ENCODE data around the gene LGALS7. TPM values are rescaled to one million over a fixed set of nuclear protein-coding genes. Genes with fewer than 3 reads are reported as not detected.

The LGALS7 gene
- total and polyA plus RNA-seq, 2 of the 13 experiments (the other 11 are each of a cell fraction or from before 2014, with no cell fraction given) = 0.73 TPM; not detected in 1

DNA sequence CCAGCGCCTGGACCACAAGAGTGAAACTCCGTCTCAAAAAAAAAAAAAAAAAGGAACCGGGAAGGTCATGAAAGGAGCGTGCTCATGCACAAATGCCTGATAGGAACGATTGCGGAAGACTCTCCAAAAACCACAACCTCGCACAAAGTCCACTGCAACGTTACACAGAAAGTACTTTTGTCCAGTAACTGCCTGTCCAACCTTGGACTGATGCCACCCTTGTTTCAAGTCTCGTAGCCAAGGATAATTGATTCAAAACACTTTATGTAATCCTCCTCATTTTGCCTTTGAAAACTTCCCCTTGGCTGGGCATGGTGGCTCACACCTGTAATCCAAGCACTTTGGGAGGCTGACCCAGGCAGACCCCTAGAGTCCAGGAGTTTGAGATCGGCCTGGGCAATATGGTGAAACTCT lies 13.7 kb downstream of the LGALS7 start (continued):
- TF ChIP-seq THAP11 (CRISPR knock-in tag; IDR thresholded peaks at IDR 0.05) = peak; percentile 74
- TF ChIP-seq, protein P1, sequence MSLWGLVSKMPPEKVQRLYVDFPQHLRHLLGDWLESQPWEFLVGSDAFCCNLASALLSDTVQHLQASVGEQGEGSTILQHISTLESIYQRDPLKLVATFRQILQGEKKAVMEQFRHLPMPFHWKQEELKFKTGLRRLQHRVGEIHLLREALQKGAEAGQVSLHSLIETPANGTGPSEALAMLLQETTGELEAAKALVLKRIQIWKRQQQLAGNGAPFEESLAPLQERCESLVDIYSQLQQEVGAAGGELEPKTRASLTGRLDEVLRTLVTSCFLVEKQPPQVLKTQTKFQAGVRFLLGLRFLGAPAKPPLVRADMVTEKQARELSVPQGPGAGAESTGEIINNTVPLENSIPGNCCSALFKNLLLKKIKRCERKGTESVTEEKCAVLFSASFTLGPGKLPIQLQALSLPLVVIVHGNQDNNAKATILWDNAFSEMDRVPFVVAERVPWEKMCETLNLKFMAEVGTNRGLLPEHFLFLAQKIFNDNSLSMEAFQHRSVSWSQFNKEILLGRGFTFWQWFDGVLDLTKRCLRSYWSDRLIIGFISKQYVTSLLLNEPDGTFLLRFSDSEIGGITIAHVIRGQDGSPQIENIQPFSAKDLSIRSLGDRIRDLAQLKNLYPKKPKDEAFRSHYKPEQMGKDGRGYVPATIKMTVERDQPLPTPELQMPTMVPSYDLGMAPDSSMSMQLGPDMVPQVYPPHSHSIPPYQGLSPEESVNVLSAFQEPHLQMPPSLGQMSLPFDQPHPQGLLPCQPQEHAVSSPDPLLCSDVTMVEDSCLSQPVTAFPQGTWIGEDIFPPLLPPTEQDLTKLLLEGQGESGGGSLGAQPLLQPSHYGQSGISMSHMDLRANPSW (CRISPR knock-in tag; IDR thresholded peaks at IDR 0.05; ENCODE audit: borderline replicate concordance) = peak; percentile 85; the same call in 1 of the 2 replicates
- 0 out of 2 replicates have a peak, but pooled peaks have one; percentile 55 for TF ChIP-seq ZNF772 (CRISPR knock-in tag; IDR thresholded peaks at IDR 0.05)
- TF ChIP-seq NR2F6 (IDR thresholded peaks at IDR 0.05) = peak; percentile 88
- TF ChIP-seq NR2F6 (CRISPR knock-in tag; IDR thresholded peaks at IDR 0.05) = peak; percentile 89
- peak; percentile 87 for TF ChIP-seq CEBPG (CRISPR knock-in tag; IDR thresholded peaks at IDR 0.05)
- TF ChIP-seq KDM2A (CRISPR knock-in tag; IDR thresholded peaks at IDR 0.05; ENCODE audit: borderline replicate concordance, low read depth) = peak; percentile 27; the same call in 1 of the 2 replicates
- TF ChIP-seq ZNF354B (CRISPR knock-in tag; IDR thresholded peaks at IDR 0.05) = no peak
- no peak for TF ChIP-seq KMT2A (CRISPR knock-in tag; IDR thresholded peaks at IDR 0.05)
- TF ChIP-seq, protein P2, sequence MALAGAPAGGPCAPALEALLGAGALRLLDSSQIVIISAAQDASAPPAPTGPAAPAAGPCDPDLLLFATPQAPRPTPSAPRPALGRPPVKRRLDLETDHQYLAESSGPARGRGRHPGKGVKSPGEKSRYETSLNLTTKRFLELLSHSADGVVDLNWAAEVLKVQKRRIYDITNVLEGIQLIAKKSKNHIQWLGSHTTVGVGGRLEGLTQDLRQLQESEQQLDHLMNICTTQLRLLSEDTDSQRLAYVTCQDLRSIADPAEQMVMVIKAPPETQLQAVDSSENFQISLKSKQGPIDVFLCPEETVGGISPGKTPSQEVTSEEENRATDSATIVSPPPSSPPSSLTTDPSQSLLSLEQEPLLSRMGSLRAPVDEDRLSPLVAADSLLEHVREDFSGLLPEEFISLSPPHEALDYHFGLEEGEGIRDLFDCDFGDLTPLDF (CRISPR knock-in tag; IDR thresholded peaks at IDR 0.05) = no peak
- TF ChIP-seq SAP130 (CRISPR knock-in tag; IDR thresholded peaks at IDR 0.05; ENCODE audit: low read depth) = peak; percentile 85
- no peak for TF ChIP-seq ZNF678 (CRISPR knock-in tag; IDR thresholded peaks at IDR 0.05)
- peak; percentile 83; the same call in 1 of the 2 replicates for TF ChIP-seq FOXK1 (CRISPR knock-in tag; IDR thresholded peaks at IDR 0.05; ENCODE audit: borderline replicate concordance, low read depth)
- TF ChIP-seq PBX2 (CRISPR knock-in tag; IDR thresholded peaks at IDR 0.05) = no peak
- peak; percentile 22; the same call in 1 of the 2 replicates for TF ChIP-seq GABPB1 (CRISPR knock-in tag; IDR thresholded peaks at IDR 0.05)
- TF ChIP-seq ZNF124 (CRISPR knock-in tag; IDR thresholded peaks at IDR 0.05) = peak; percentile 38; the same call in 1 of the 2 replicates
- TF ChIP-seq GRHL1 (CRISPR knock-in tag; conservative IDR thresholded peaks at IDR 0.05) = no peak
- TF ChIP-seq ZKSCAN8 (CRISPR knock-in tag; IDR thresholded peaks at IDR 0.05; ENCODE audit: borderline replicate concordance) = peak; percentile 57; the same call in 1 of the 2 replicates
- TF ChIP-seq, protein P3, sequence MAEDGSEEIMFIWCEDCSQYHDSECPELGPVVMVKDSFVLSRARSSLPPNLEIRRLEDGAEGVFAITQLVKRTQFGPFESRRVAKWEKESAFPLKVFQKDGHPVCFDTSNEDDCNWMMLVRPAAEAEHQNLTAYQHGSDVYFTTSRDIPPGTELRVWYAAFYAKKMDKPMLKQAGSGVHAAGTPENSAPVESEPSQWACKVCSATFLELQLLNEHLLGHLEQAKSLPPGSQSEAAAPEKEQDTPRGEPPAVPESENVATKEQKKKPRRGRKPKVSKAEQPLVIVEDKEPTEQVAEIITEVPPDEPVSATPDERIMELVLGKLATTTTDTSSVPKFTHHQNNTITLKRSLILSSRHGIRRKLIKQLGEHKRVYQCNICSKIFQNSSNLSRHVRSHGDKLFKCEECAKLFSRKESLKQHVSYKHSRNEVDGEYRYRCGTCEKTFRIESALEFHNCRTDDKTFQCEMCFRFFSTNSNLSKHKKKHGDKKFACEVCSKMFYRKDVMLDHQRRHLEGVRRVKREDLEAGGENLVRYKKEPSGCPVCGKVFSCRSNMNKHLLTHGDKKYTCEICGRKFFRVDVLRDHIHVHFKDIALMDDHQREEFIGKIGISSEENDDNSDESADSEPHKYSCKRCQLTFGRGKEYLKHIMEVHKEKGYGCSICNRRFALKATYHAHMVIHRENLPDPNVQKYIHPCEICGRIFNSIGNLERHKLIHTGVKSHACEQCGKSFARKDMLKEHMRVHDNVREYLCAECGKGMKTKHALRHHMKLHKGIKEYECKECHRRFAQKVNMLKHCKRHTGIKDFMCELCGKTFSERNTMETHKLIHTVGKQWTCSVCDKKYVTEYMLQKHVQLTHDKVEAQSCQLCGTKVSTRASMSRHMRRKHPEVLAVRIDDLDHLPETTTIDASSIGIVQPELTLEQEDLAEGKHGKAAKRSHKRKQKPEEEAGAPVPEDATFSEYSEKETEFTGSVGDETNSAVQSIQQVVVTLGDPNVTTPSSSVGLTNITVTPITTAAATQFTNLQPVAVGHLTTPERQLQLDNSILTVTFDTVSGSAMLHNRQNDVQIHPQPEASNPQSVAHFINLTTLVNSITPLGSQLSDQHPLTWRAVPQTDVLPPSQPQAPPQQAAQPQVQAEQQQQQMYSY (CRISPR knock-in tag; IDR thresholded peaks at IDR 0.05) = no peak; the same call in 1 of the 2 replicates
- TF ChIP-seq CEBPB (IDR thresholded peaks at IDR 0.05; ENCODE audit: borderline replicate concordance, low read depth, low read length) = peak; percentile 90
- TF ChIP-seq GABPA (IDR thresholded peaks at IDR 0.05; ENCODE audit: low read depth, low read length) = no peak
- TF ChIP-seq GABPA (CRISPR knock-in tag; IDR thresholded peaks at IDR 0.05; ENCODE audit: low read depth) = 0 out of 2 replicates have a peak, but pooled peaks have one; percentile 34

Data from HepG2 (cell line).